SK-N-MC (cell line): ENCODE measurements around the gene STX12.

Experiments used
- DNase-seq: peaks from one replicate; pipeline ENCODE4 v3.0.0-alpha.2; 2011; ENCODE audit warnings: low read depth, low spot score
- H3K27ac ChIP-seq: fragments of 200-600 bp; sonication (generic); 2 replicates; pipeline ENCODE4 v1.5.1; 2016; ENCODE audit warnings: mixed run types
- H3K36me3 ChIP-seq: fragments of 200-600 bp; sonication (generic); 2 replicates; pipeline ENCODE4 v1.6.1; 2017; ENCODE audit warnings: antibody characterized with exemption, low read length, mixed read lengths; ENCODE audit not compliant: insufficient read depth
- H3K4me3 ChIP-seq: fragments of 200-600 bp; sonication (generic); 2 replicates; pipeline ENCODE4 v1.5.1; 2016
- H3K9ac ChIP-seq: fragments of 200-600 bp; sonication (generic); 2 replicates; pipeline ENCODE4 v1.8.0; 2017; ENCODE audit warnings: mixed run types, mixed read lengths; ENCODE audit not compliant: insufficient read length
- H3K9me3 ChIP-seq: fragments of 200-600 bp; sonication (generic); 2 replicates; pipeline ENCODE4 v1.6.1; 2017; ENCODE audit warnings: low read depth, mild to moderate bottlenecking, antibody characterized with exemption, low read length, moderate library complexity, mixed read lengths
- EZH2 ChIP-seq: fragments of 200-600 bp; sonication (generic); IDR thresholded peaks from one replicate; pipeline ENCODE4 v1.6.1; 2017; ENCODE audit warnings: antibody characterized with exemption
- FOXP2 ChIP-seq: optimal IDR thresholded peaks from 2 replicates; pipeline ENCODE3; 2011; ENCODE audit warnings: mild to moderate bottlenecking, moderate library complexity; ENCODE audit not compliant: insufficient read depth; ENCODE audit errors: extremely low read length, control extremely low read depth
- POLR2AphosphoS5 ChIP-seq: IDR thresholded peaks from 2 replicates; pipeline ENCODE4 v1.6.1; 2012; ENCODE audit warnings: mild to moderate bottlenecking, low read depth, low read length, borderline replicate concordance

STX12 gene

DNA sequence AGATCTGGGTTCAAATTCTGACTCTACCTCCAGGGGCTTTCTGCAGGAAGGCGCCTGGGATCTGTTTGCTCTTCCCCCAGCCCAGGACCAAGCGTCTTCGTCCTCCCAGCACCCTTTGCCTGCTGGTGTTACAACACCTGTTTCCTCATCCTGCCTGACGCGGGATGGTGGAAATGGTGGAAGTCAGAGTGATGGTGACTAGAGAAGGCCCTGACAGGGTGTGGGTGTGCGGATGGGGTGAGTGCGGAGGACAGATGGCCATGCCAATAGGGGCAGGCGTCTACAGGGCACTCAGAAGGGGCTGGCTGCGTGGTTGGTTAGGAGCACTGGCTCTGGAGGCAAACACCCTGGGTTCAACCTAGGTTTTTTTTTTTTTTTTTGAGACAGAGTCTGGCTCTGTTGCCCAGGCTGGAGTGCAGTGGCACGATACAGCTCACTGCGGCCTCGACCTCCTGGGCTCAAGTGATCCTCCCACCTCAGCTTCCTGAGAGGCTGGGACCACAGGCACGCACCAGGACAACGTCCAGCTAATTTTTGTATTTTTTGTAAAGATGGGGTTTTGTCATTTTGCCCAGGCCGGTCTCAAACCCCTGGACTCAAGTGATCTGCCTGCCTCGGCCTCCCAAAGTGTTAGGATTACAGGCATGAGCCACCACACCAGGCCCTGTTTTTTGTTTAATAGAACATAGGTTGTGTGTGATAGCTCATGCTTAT, 100.8 kb downstream of the STX12 start:
- H3K36me3 ChIP-seq: no peaks in the 10 kb centered on the region
- no peak for TF ChIP-seq FOXP2
- no peak for TF ChIP-seq POLR2AphosphoS5
- no peak for TF ChIP-seq EZH2
- H3K27ac ChIP-seq: no peak overlapping the region
- H3K4me3 ChIP-seq: no peak overlapping the region
- no peaks in the 10 kb centered on the region for H3K9me3 ChIP-seq
- no peak overlapping the region for H3K9ac ChIP-seq
- no peak for DNase-seq
